HUES6 (cell line): ENCODE data around the gene MMP23B.

Experiments used
- H3K27ac ChIP-seq: 2 replicates; pipeline ENCODE4 v1.7.0; 2013; ENCODE audit warnings: low read depth, mild to moderate bottlenecking, low read length, inconsistent platforms
- H3K27me3 ChIP-seq: 2 replicates; pipeline ENCODE4 v1.6.1; 2013; ENCODE audit warnings: low read length; ENCODE audit not compliant: control insufficient read depth, insufficient read depth
- H3K36me3 ChIP-seq: 2 replicates; pipeline ENCODE4 v1.6.1; 2013; ENCODE audit warnings: low read length; ENCODE audit not compliant: control insufficient read depth, insufficient read depth
- H3K4me1 ChIP-seq: 2 replicates; pipeline ENCODE4 v1.6.1; 2013; ENCODE audit warnings: low read length; ENCODE audit not compliant: control insufficient read depth, insufficient read depth
- H3K4me3 ChIP-seq: 2 replicates; pipeline ENCODE4 v1.5.1; 2013; ENCODE audit warnings: low read depth, low read length
- H3K9ac ChIP-seq: one replicate; pipeline ENCODE4 v1.6.1; 2013; ENCODE audit warnings: mild to moderate bottlenecking, low read length
- H3K9me3 ChIP-seq: 2 replicates; pipeline ENCODE4 v1.6.1; 2013; ENCODE audit warnings: low read depth, low read length; ENCODE audit not compliant: control insufficient read depth, insufficient read depth

Gene MMP23B

GRCh38 chr1:1604374-1605033 is 27.5 kb upstream of the MMP23B start:
- Histone ChIP-seq H3K9ac (no peak overlapping the region), H3K27me3 (peaks cover 50% of the 10 kb centered on the region), H3K36me3 (no peaks in the 10 kb centered on the region), H3K27ac (no peak overlapping the region), H3K4me3 (no peak overlapping the region), H3K4me1 (no peaks in the 10 kb centered on the region), H3K9me3 (no peaks in the 10 kb centered on the region)

DNA sequence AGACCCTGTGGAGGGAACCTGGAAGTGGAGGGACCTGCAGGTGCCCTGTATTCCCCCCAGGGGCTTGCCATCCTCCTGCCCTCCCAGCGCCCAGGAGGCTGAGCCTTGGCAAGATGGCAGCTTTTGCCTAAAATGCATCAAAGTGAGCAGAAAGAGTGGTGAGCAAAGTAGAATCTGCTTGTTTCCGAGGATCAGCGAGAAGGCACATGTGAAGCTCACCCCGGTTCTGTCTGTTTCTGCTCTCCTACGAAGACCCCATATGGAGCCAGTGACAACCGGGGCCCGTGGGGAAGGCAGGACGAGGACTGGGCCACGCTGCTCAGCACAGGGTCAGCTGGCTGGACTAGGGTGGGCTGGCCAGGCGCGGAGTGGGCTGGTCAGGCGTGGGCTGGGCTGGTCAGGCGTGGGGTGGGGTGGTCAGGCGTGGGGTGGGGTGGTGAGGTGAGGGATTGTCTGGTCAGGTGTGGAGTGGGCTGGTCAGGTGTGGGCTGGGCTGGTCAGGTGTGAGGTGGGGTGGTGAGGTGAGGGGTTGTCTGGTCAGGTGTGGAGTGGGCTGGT is 26.9 kb upstream of the MMP23B start:
- no peaks in the 10 kb centered on the region for H3K9me3 ChIP-seq
- no peak overlapping the region for H3K27ac ChIP-seq
- H3K36me3 ChIP-seq: no peaks in the 10 kb centered on the region
- H3K4me1 ChIP-seq: no peaks in the 10 kb centered on the region
- no peak overlapping the region for H3K4me3 ChIP-seq
- H3K9ac ChIP-seq: no peak overlapping the region
- peaks cover 48% of the 10 kb centered on the region for H3K27me3 ChIP-seq

GRCh38 chr1:1605724-1606123 is 26.2 kb upstream of the MMP23B start:
- no peaks in the 10 kb centered on the region for H3K4me1 ChIP-seq
- H3K9me3 ChIP-seq: no peaks in the 10 kb centered on the region
- H3K9ac ChIP-seq: no peak overlapping the region
- H3K4me3 ChIP-seq: no peak overlapping the region
- no peaks in the 10 kb centered on the region for H3K36me3 ChIP-seq
- no peak overlapping the region for H3K27ac ChIP-seq
- peaks cover 42% of the 10 kb centered on the region for H3K27me3 ChIP-seq

DNA sequence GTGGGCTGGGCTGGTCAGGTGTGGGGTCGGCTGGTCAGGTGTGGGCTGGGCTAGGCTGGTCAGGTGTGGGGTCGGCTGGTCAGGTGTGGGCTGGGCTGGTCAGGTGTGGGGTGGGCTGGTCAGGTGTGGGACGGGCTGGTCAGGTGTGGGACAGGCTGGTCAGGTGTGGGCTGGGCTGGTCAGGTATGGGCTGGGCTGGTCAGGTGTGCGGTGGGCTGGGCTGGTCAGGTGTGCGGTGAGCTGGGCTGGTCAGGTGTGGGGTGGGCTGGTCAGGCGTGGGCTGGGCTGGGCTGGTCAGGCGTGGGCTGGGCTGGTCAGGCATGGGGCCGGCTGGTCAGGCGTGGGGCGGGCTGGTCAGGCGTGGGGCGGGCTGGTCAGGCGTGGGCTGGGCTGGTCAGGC is 25.7 kb upstream of the MMP23B start:
- Histone ChIP-seq H3K4me1 (no peaks in the 10 kb centered on the region), H3K4me3 (no peak overlapping the region), H3K9me3 (no peaks in the 10 kb centered on the region), H3K27me3 (peaks cover 37% of the 10 kb centered on the region), H3K27ac (no peak overlapping the region), H3K36me3 (no peaks in the 10 kb centered on the region), H3K9ac (no peak overlapping the region)

GRCh38 chr1:1609822-1610485 is 22.0 kb upstream of the MMP23B start:
- Histone ChIP-seq H3K27me3 (peaks cover 1% of the 10 kb centered on the region; the same call in 1 of the 2 replicates), H3K4me3 (no peak overlapping the region), H3K4me1 (peaks cover 6% of the 10 kb centered on the region; the same call in 1 of the 2 replicates), H3K9me3 (no peaks in the 10 kb centered on the region), H3K9ac (no peak overlapping the region), H3K36me3 (no peaks in the 10 kb centered on the region), H3K27ac (no peak overlapping the region)

GRCh38 chr1:1610796-1611195 is 21.2 kb upstream of the MMP23B start:
- Histone ChIP-seq H3K9ac (no peak overlapping the region), H3K4me1 (peaks cover 6% of the 10 kb centered on the region; the same call in 1 of the 2 replicates), H3K9me3 (no peaks in the 10 kb centered on the region), H3K27me3 (no peaks in the 10 kb centered on the region), H3K27ac (no peak overlapping the region), H3K4me3 (no peak overlapping the region), H3K36me3 (no peaks in the 10 kb centered on the region)

DNA sequence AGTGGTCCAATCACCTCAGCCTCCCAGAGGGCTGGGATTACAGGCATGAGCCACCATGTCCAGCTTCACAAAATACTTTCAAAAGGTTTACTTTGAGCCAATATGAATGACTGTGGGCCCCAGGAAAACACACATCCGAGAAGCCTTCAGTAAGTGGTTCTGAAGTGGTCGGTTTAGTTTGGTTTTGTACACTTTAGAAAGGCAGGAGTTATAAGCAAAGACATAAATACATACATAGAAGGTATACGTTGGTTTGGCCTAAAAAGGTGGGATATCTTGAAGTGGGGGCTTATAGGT is 19.9 kb upstream of the MMP23B start:
- H3K9ac ChIP-seq: no peak overlapping the region
- no peaks in the 10 kb centered on the region for H3K27me3 ChIP-seq
- H3K36me3 ChIP-seq: no peaks in the 10 kb centered on the region
- H3K27ac ChIP-seq: no peak overlapping the region
- no peak overlapping the region for H3K4me3 ChIP-seq
- peaks cover 13% of the 10 kb centered on the region; the same call in 1 of the 2 replicates for H3K4me1 ChIP-seq
- H3K9me3 ChIP-seq: no peaks in the 10 kb centered on the region

GRCh38 chr1:1613509-1614082 is 18.4 kb upstream of the MMP23B start:
- H3K4me3 ChIP-seq: peak overlapping the region; percentile 99
- no peaks in the 10 kb centered on the region for H3K9me3 ChIP-seq
- peaks cover 6% of the 10 kb centered on the region for H3K36me3 ChIP-seq
- no peak overlapping the region for H3K9ac ChIP-seq
- no peaks in the 10 kb centered on the region for H3K27me3 ChIP-seq
- peaks cover 13% of the 10 kb centered on the region; the same call in 1 of the 2 replicates for H3K4me1 ChIP-seq
- H3K27ac ChIP-seq: no peak overlapping the region

GRCh38 chr1:1614204-1614953 is 17.6 kb upstream of the MMP23B start:
- Histone ChIP-seq H3K9me3 (no peaks in the 10 kb centered on the region), H3K9ac (peak overlapping the region; percentile 67), H3K27ac (no peak overlapping the region), H3K36me3 (peaks cover 6% of the 10 kb centered on the region), H3K27me3 (no peaks in the 10 kb centered on the region), H3K4me3 (peak overlapping the region; percentile 99), H3K4me1 (peaks cover 13% of the 10 kb centered on the region; the same call in 1 of the 2 replicates)

DNA sequence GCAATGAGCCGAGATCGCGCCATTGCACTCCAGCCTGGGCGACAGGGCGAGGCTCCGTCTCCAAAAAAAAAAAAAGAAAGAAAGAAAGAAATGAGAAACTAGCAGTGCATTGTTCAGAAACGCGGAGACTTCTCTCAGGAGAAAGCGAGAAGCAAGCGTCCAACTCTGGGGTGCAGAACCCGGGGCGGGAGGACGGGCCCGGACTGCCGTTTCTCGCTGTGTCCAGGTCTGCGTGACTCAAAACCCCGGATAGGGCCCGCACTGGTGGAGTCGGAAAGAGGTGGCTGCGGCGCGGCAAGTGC is 17.1 kb upstream of the MMP23B start:
- no peaks in the 10 kb centered on the region for H3K9me3 ChIP-seq
- peaks cover 13% of the 10 kb centered on the region; the same call in 1 of the 2 replicates for H3K4me1 ChIP-seq
- H3K9ac ChIP-seq: peak overlapping the region; percentile 67
- peaks cover 6% of the 10 kb centered on the region for H3K36me3 ChIP-seq
- no peaks in the 10 kb centered on the region for H3K27me3 ChIP-seq
- no peak overlapping the region for H3K27ac ChIP-seq
- H3K4me3 ChIP-seq: peak overlapping the region; percentile 99
